SK-N-MC (cell line): ENCODE measurements around the gene CELF2.

Experiments used
- EZH2 ChIP-seq: fragments of 200-600 bp; sonication (generic); IDR thresholded peaks from one replicate; pipeline ENCODE4 v1.6.1; 2017; ENCODE audit warnings: antibody characterized with exemption
- FOXP2 ChIP-seq: optimal IDR thresholded peaks from 2 replicates; pipeline ENCODE3; 2011; ENCODE audit warnings: mild to moderate bottlenecking, moderate library complexity; ENCODE audit not compliant: insufficient read depth; ENCODE audit errors: extremely low read length, control extremely low read depth
- POLR2AphosphoS5 ChIP-seq: IDR thresholded peaks from 2 replicates; pipeline ENCODE4 v1.6.1; 2012; ENCODE audit warnings: mild to moderate bottlenecking, low read depth, low read length, borderline replicate concordance

- TF ChIP-seq POLR2AphosphoS5 = no peak
- TF ChIP-seq EZH2 = no peak
- TF ChIP-seq FOXP2 = no peak
These were observed 327.8 kb downstream of the CELF2 start for GRCh38 chr10:11345224-11346054.
